ENCODE results near the gene KRTAP2-2.
"Not testable (repeated sequence)": the region's sequence is repeated elsewhere in the genome, so short reads cannot be mapped to it uniquely, and the experiment has no call there.

Gene KRTAP2-2

DNA sequence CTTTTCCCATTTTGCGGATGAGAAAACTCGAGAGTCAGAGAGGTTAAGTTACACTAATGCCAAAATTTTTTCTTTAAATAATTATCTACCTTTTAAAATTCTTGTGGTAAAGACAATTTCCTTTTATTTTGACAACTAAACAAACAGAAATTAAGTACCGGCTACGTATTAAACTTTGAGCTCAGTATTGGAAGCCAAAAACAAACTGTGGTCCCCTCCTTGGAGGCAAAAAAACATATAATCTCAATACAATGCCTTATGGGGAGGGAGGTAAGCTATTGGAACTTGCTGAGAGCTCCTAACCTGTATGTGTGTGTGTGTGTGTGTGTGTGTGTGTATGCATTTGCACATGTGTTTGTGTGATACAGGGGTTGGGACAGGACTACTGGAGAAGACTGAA is 8.4 kb upstream of the KRTAP2-2 start:
- no peak for DNase-seq

DNA sequence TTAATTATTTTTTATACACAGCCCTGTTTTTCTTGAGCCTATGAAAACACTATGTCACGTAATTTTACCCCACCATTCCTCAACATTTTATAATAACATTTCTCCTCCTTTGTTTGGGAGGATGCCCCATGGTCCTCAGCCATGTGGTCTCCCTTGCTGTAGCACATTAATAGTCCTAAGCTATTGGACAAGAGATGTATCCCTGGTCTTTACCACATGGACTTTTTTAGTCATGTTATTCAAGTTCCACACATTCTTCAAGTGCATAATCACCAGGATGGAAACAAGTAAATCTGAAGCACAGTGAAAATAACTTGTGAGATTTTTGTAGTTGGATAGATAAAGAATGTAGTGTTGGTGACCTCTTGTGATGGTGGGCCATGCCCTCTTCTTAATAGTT is 6.9 kb upstream of the KRTAP2-2 start:
- no peak for DNase-seq

DNA sequence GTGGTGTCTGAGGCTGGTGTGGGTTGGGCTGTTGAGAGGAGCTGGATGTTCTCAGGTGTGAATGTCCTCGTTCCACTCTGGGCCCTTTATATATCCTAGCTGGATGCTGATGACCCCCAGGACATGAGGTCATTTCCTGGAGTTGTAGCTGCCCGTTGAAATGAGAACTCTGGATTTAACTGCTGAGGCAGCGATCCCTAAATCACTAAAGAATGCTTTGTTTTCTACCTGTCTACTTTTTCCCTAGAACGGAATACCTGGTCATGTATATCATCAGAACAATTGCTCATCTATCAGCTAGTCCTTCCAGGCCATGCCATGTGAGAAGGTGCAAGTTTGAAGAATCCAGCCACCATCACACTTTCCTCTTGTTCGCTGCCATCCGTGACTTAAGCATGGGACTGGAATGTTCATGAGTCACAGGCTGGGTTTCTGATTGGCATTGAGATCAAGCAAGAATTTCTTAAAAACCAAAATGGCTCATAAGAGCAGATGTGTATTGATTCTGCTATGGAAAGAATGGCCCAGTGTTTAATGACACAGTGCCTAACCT is 5.1 kb upstream of the KRTAP2-2 start, which contains the start of gene KRTAP2-3:
Gene KRTAP2-3 (minus strand): TSS at position 63 of the 553 bp plus-strand sequence. CDS start 64 bp downstream, outside the sequence.
- no peak for DNase-seq

DNA sequence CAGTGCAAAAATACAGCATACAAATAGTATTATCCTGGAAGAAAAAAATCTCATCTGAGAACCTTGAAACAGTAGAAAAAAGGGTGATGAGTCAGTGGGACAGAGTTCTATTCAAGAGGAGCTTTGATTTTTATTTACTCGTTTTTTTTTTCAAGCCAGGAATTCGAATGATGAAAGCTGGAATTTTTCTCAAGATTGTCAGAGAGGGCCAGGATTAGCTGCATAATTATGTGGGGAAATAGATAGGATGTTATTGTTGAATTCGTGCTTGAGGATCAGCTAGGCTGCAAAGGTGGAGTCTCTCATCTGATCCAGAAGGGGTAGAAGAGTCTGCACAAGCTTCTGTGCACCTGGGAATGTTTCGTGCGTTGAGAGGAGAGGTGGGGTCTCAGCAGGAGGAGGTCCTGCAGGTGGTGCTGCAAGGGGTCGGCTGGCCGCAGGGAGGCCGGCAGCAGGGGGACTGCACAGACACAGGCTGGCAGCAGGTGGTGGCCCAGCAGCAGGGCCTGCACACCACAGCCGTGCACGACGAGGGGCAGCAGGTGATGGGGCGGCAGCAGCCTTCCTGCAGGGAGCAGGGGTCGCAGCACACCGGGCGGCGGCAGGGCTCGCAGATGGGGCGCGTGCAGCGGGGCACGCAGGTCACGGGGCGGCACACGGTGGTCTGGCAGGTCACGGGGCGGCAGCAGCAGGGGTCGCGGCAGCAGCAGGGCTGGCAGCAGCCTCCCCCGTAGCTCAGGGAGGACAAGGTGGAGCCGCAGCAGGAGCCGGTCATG is 4.4 kb upstream of the KRTAP2-2 start:
- not testable (repeated sequence) for DNase-seq

- no peak for DNase-seq
Observed at GRCh38 chr17:41058741-41059140, 3.7 kb upstream of the KRTAP2-2 start.

- no peak for DNase-seq
Observed at GRCh38 chr17:41057547-41057946, 2.5 kb upstream of the KRTAP2-2 start.

GRCh38 chr17:41054556-41054955 is 474 bp downstream of the KRTAP2-2 start:
- DNase-seq = not testable (repeated sequence)

GRCh38 chr17:41054025-41054424 is 1.0 kb downstream of the KRTAP2-2 start:
- DNase-seq = no peak

GRCh38 chr17:41052566-41052965 is 2.5 kb downstream of the KRTAP2-2 start:
- no peak for DNase-seq

DNA sequence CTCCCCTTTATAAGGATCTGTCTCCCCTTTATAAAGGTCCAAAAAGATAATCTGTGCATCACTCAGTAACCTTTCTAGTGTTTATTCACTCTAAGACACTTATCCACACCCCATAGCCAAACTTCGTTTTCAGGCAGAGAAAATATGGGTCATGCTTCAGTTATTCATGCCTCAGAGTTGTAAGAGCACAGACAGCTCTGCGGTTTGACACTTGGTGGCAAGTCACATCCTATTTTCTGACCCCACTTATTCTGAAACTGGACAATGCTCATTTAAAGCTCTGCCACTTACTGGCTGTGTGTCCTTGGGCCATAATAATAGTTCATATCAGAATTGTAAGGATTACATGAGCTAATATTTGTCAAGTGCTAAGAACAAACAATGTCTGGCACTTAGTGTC is 5.9 kb downstream of the KRTAP2-2 start:
- no peak for DNase-seq

DNA sequence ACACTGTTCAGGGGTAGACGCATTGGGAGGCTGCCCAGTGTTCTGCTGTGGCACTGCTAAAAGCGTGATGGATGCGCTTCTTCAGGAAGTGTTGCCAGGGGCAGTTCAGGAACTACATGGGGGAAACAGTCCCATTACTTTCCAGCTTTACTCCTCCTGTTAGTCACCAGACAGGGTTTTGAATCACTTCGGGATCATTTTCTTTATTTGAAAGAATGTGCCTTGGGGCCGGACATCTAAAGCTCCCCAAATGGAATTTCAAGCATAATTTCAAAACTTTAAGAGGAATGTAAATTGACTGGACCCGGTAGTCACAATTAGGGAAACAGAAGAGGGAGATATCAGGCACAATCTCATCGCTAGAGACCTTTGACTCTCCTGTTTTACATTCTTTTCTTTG is 6.6 kb downstream of the KRTAP2-2 start:
- DNase-seq = no peak

DNA sequence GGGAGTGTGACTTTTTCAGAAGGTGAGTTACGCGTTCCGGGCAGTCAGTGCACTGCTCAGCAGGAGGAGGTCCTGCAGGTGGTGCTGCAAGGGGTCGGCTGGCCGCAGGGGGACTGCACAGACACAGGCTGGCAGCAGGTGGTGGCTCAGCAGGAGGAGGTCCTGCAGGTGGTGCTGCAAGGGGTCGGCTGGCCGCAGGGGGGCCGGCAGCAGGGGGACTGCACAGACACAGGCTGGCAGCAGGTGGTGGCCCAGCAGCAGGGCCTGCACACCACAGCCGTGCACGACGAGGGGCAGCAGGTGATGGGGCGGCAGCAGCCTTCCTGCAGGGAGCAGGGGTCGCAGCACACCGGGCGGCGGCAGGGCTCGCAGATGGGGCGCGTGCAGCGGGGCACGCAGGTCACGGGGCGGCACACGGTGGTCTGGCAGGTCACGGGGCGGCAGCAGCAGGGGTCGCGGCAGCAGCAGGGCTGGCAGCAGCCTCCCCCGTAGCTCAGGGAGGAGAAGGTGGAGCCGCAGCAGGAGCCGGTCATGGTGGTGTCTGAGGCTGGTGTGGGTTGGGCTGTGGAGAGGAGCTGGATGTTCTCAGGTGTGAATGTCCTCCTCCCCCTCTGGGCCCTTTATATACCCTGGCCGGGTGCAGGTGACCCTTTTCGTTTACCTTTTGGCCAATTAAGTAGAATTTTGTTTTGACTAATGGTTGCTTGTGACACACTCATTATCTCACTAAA is 8.1 kb downstream of the KRTAP2-2 start, which contains the start of gene KRTAP2-1:
Gene KRTAP2-1 (minus strand): TSS at position 582 of the 731 bp plus-strand sequence. CDS start 49 bp downstream, at position 533.
- DNase-seq = not testable (repeated sequence)

GRCh38 chr17:41042953-41043352 is 12.1 kb downstream of the KRTAP2-2 start:
- DNase-seq = no peak

GRCh38 chr17:41040783-41041571 is 14.1 kb downstream of the KRTAP2-2 start, which contains the start of gene KRTAP1-1:
KRTAP1-1 (minus strand) TSS chr17:41041450; CDS start chr17:41041397, 53 bp downstream.
- not testable (repeated sequence) for DNase-seq

DNA sequence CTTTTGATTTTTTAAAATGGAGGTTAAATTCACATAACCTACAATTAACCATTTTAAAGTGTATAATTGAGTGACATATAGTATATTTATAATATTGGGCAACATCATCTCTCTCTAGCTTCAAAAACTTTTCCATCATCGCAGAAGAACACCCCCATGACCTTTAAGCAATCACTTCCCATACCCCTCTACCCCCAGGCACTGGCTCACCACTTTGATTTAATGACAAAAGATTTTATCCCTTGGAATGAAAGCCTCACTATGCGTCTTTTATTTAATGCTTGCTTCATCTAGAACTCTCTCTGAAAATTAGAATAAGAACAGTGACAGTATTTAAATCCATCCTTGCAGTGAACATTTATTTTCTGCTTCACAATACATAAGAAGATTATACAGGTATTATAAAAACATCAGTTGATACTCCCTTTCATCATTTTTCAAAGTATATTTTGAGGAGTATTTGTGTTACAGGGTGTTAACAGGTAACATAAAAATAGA is 17.1 kb downstream of the KRTAP2-2 start:
- DNase-seq = no peak

- not testable (repeated sequence) for DNase-seq
Observed at GRCh38 chr17:41034346-41034935, 20.6 kb downstream of the KRTAP2-2 start, which contains the start of gene KRTAP1-3. KRTAP1-3 (minus strand) TSS chr17:41034874; CDS start chr17:41034821, 53 bp downstream.

- no peak for DNase-seq
Observed at GRCh38 chr17:41029633-41030245, 25.3 kb downstream of the KRTAP2-2 start, which contains the start of gene KRTAP1-4. KRTAP1-4 (minus strand) TSS chr17:41030195; CDS start chr17:41030078, 117 bp downstream.

GRCh38 chr17:41026715-41027471 is 28.1 kb downstream of the KRTAP2-2 start, which contains the start of gene KRTAP1-5:
KRTAP1-5 (minus strand) TSS chr17:41027208; CDS start chr17:41027155, 53 bp downstream.
- no peak for DNase-seq

DNA sequence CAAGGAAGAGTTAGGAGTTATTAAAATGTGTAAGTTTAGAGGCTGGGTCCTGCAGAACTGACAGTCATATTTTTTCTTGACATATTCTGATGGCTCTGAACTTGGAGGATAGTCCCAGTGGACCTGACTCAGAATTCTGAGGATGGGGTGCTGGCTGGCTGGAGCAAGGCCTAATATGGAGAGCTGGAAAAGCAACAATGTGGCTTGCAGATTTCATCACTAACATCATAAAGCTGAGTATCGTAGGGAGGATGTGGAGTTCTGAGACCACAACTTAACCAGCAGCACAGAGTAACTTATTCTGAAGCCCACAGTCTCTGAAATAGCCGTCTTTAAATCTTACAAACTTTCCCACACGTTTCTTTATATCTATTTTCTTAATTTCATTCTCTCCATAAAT is 30.3 kb downstream of the KRTAP2-2 start:
- DNase-seq = no peak

- no peak for DNase-seq
Observed at GRCh38 chr17:41020336-41020735, 34.7 kb downstream of the KRTAP2-2 start.

Data from stimulated activated CD4-positive, alpha-beta T cell treated with anti-CD3 and anti-CD28 coated beads, Interleukin-15, amount 100 ng/mL, for 24 hours (primary cell).